ENCODE results near the gene MYLIP. TPM values are rescaled to one million over a fixed set of nuclear protein-coding genes. Genes with fewer than 3 reads are reported as not detected.

Gene MYLIP
- total RNA-seq, 4 donors from 2014 or later = 49.9 to 131 (median 79.3) TPM

DNA sequence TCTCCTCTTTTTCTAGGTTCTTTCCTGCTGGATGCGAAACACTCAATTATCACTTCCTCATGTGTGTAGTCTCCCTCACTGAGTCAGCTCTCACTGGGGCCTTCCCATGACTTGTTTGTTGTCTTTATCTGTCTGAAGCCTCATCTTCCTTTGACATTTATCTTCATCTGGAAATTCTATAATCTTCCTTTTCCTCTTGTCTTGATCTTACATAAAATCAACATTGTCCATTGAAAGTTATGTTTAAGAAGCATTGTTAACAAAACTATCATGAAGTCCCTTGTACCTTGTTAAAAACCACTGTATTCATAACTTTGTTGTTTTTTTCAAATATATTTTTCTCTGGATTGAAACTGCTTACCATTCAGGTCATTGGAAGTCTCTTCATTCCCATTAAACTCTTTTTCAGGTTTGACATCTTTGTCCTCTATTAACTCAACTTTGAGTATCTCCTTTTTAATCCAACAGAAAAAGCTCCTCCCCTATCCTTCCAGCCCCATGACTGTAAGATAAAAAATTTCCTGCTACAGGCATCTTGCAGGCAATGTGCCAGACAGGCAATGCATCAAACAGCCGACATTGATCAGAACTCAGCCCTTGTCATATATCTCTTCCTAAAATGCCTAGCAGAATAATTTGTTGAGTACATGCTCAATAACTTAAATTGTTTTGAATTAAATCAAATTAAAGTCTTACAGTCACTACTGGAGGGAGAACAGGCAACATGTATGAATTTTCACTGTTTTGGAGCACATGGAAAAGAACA lies 34.8 kb downstream of the MYLIP start:
- WGBS, 2 donors (ENCODE audit: low coverage in 1 of 2) = 52 to 86% methylated on average over 1 to 2 of the region's 2 CpGs
- H3K27me3 ChIP-seq = no peaks in the 10 kb centered on the region
- no peaks in the 10 kb centered on the region for H3K9me3 ChIP-seq
- TF ChIP-seq CTCF (IDR thresholded peaks at IDR 0.05) (no peak), EP300 (IDR thresholded peaks at IDR 0.05) (no peak), POLR2AphosphoS5 (IDR thresholded peaks at IDR 0.05) (no peak), POLR2A (IDR thresholded peaks at IDR 0.05) (no peak)
- no peak overlapping the region for H3K27ac ChIP-seq
- H3K4me1 ChIP-seq = peaks cover 0 to 6% (median 0%) of the 10 kb centered on the region in 3 donors
- ATAC-seq = no peak
- H3K36me3 ChIP-seq = no peaks in the 10 kb centered on the region
- H3K4me3 ChIP-seq = no peak overlapping the region

DNA sequence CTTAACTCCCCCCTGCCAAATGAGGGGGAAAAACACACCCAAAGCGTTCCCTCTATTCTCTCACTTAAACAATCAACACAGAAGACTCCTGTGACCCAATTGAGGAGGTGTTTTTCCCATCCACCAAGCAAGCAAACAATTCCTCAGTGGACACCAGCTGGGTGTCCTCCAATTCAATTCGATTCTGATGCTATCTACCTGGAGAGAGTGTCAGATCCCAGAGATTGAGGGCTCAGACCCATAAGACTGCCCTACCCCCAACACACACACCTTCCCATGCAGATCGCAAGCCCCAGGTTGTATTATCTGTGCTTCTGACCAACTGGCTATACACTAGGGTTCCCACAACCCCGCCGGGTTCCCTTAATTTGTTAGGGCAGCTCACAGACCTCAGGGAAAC lies 36.8 kb downstream of the MYLIP start:
- Histone ChIP-seq H3K36me3 (no peaks in the 10 kb centered on the region), H3K27ac (no peak overlapping the region), H3K4me3 (no peak overlapping the region), H3K4me1 (peaks cover 0 to 6% (median 0%) of the 10 kb centered on the region in 3 donors), H3K9me3 (no peaks in the 10 kb centered on the region), H3K27me3 (no peaks in the 10 kb centered on the region)
- no peak for ATAC-seq
- TF ChIP-seq POLR2AphosphoS5 (IDR thresholded peaks at IDR 0.05) = no peak
- TF ChIP-seq CTCF (IDR thresholded peaks at IDR 0.05) = no peak
- TF ChIP-seq EP300 (IDR thresholded peaks at IDR 0.05) = no peak
- TF ChIP-seq POLR2A (IDR thresholded peaks at IDR 0.05) = no peak
- 68 to 97% methylated on average over 2 to 4 of the region's 5 CpGs for WGBS, 2 donors (ENCODE audit: low coverage in 1 of 2)

- no peak for TF ChIP-seq CTCF (IDR thresholded peaks at IDR 0.05)
- no peak for TF ChIP-seq EP300 (IDR thresholded peaks at IDR 0.05)
- no peak for TF ChIP-seq POLR2AphosphoS5 (IDR thresholded peaks at IDR 0.05)
- no peak for TF ChIP-seq POLR2A (IDR thresholded peaks at IDR 0.05)
- Histone ChIP-seq H3K4me1 (peaks cover 0 to 6% (median 0%) of the 10 kb centered on the region in 3 donors), H3K4me3 (no peak overlapping the region), H3K27ac (no peak overlapping the region), H3K36me3 (no peaks in the 10 kb centered on the region), H3K9me3 (no peaks in the 10 kb centered on the region), H3K27me3 (no peaks in the 10 kb centered on the region)
- no peak for ATAC-seq
- 54 to 63% methylated on average over 4 of the region's 4 CpGs for WGBS, 2 donors (ENCODE audit: low coverage in 1 of 2)
Measured at GRCh38 chr6:16166871-16167608, 38.2 kb downstream of the MYLIP start.

GRCh38 chr6:16168121-16168520 lies 39.2 kb downstream of the MYLIP start:
- Histone ChIP-seq H3K36me3 (no peaks in the 10 kb centered on the region), H3K4me3 (no peak overlapping the region), H3K27me3 (no peaks in the 10 kb centered on the region), H3K27ac (no peak overlapping the region), H3K9me3 (no peaks in the 10 kb centered on the region), H3K4me1 (peaks cover 0 to 6% (median 0%) of the 10 kb centered on the region in 3 donors)
- WGBS, 2 donors (ENCODE audit: low coverage in 1 of 2) = 53 to 74% methylated on average over 3 to 5 of the region's 5 CpGs
- no peak for TF ChIP-seq CTCF (IDR thresholded peaks at IDR 0.05)
- no peak for TF ChIP-seq POLR2AphosphoS5 (IDR thresholded peaks at IDR 0.05)
- TF ChIP-seq POLR2A (IDR thresholded peaks at IDR 0.05) = no peak
- no peak for TF ChIP-seq EP300 (IDR thresholded peaks at IDR 0.05)
- no peak for ATAC-seq

Data from gastroesophageal sphincter (tissue), 4 donors.